Measurements from ENCODE around the gene EXD3. TPM values are rescaled to one million over a fixed set of nuclear protein-coding genes. Genes with fewer than 3 reads are reported as not detected.

Gene EXD3
- total and polyA plus RNA-seq, 2 of the 13 experiments (the other 11 are each of a cell fraction or from before 2014, with no cell fraction given) = 2.7 to 4.8 TPM

- peak; percentile 48 for ATAC-seq
- ChIA-PET CTCF (ENCODE audit: low intra/inter-chr PET ratio, low total read pairs) (no interaction called here), POLR2A (no interaction called here)
- Histone ChIP-seq H3K4me1 (ENCODE audit: insufficient read depth, low read length) (peaks cover 12% of the 10 kb centered on the region), H3K27ac (ENCODE audit: extremely low read length, insufficient read depth, low read length) (no peak overlapping the region), H2AFZ (ENCODE audit: low read length) (no peak overlapping the region), H3K79me2 (ENCODE audit: insufficient read depth, low read length) (no peaks in the 10 kb centered on the region), H3K9ac (ENCODE audit: insufficient read depth, low read depth, low read length) (no peak overlapping the region), H3K4me2 (ENCODE audit: low read depth, low read length) (peak overlapping the region; percentile 33; the same call in 1 of the 2 replicates), H4K20me1 (ENCODE audit: insufficient read depth, low read length) (no peaks in the 10 kb centered on the region), H3K36me3 (replicated peaks in 1 of 2; ENCODE audit: control insufficient read depth in 1 of 2, insufficient read depth in 2 of 2, low read length in 2 of 2) (no peaks in the 10 kb centered on the region), H3K4me3 (replicated peaks in 1 of 3; ENCODE audit: insufficient read depth in 1 of 3, low read depth in 2 of 3, low read length in 3 of 3) (0 out of 6 replicates have a peak overlapping the region, but pooled peaks of 1 of the 3 experiments have one; percentile 6), H3K9me3 (ENCODE audit: low read length) (peaks cover 17% of the 10 kb centered on the region), H3K27me3 (ENCODE audit: control insufficient read depth in 1 of 2, insufficient read depth in 2 of 2, low read length in 2 of 2) (no peaks in the 10 kb centered on the region)
- intact Hi-C loops (cut with micrococcal nuclease; ENCODE audit: unreplicated experiment) (no loop called here), in situ Hi-C loops (cut with HindIII; ENCODE audit: extremely low pct_ligation_motif_present, low pct_unique_long_range_greater_than_20kb) (no loop called here)
- FAIRE-seq = no peak
- DNase-seq (ENCODE audit: low spot score) = no peak
- WGBS (ENCODE audit: low lambda C conversion rate) = 45% methylated on average over 8 of the region's 23 CpGs
- TF ChIP-seq ZNF33B (CRISPR knock-in tag; IDR thresholded peaks at IDR 0.05) (no peak), TOPORS (CRISPR knock-in tag; IDR thresholded peaks at IDR 0.05) (0 out of 2 replicates have a peak, but pooled peaks have one; percentile 13), GABPA (IDR thresholded peaks at IDR 0.05; ENCODE audit: low read depth, low read length) (0 out of 2 replicates have a peak, but pooled peaks have one; percentile 3), GABPA (CRISPR knock-in tag; IDR thresholded peaks at IDR 0.05; ENCODE audit: low read depth) (no peak)
- no TSS peak for BruUV-seq (replicated peaks)
Observed at GRCh38 chr9:137351781-137352501, 71.0 kb downstream of the EXD3 start.

GRCh38 chr9:137350696-137351584, 72.0 kb downstream of the EXD3 start:
- Histone ChIP-seq H3K4me3 (replicated peaks in 1 of 3; ENCODE audit: insufficient read depth in 1 of 3, low read depth in 2 of 3, low read length in 3 of 3) (no peak overlapping the region), H3K4me2 (ENCODE audit: low read depth, low read length) (no peak overlapping the region), H3K4me1 (ENCODE audit: insufficient read depth, low read length) (peaks cover 12% of the 10 kb centered on the region), H3K9ac (ENCODE audit: insufficient read depth, low read depth, low read length) (no peak overlapping the region), H2AFZ (ENCODE audit: low read length) (no peak overlapping the region), H3K27ac (ENCODE audit: extremely low read length, insufficient read depth, low read length) (no peak overlapping the region), H3K27me3 (ENCODE audit: control insufficient read depth in 1 of 2, insufficient read depth in 2 of 2, low read length in 2 of 2) (peaks cover 0 to 3% of the 10 kb centered on the region in 2 experiments; a peak in 1 of 5 replicates), H3K79me2 (ENCODE audit: insufficient read depth, low read length) (no peaks in the 10 kb centered on the region), H3K9me3 (ENCODE audit: low read length) (peaks cover 7% of the 10 kb centered on the region; the same call in 1 of the 2 replicates), H3K36me3 (replicated peaks in 1 of 2; ENCODE audit: control insufficient read depth in 1 of 2, insufficient read depth in 2 of 2, low read length in 2 of 2) (no peaks in the 10 kb centered on the region), H4K20me1 (ENCODE audit: insufficient read depth, low read length) (no peaks in the 10 kb centered on the region)
- POLR2A ChIA-PET = no interaction called here
- in situ Hi-C loops (cut with HindIII; ENCODE audit: extremely low pct_ligation_motif_present, low pct_unique_long_range_greater_than_20kb) (no loop called here), intact Hi-C loops (cut with micrococcal nuclease; ENCODE audit: unreplicated experiment) (no loop called here)
- no peak for DNase-seq (ENCODE audit: low spot score)
- 57% methylated on average over 2 of the region's 30 CpGs for WGBS (ENCODE audit: low lambda C conversion rate)
- no peak for TF ChIP-seq ZNF138 (CRISPR knock-in tag; IDR thresholded peaks at IDR 0.05; ENCODE audit: low read depth)
- TF ChIP-seq SPEN (CRISPR knock-in tag; IDR thresholded peaks at IDR 0.05; ENCODE audit: low read depth) = no peak
- 0 out of 2 replicates have a peak, but pooled peaks have one; percentile 22 for TF ChIP-seq HNRNPL (IDR thresholded peaks at IDR 0.05; ENCODE audit: low read depth, low read length)
- TF ChIP-seq CTCF (CRISPR knock-in tag; IDR thresholded peaks at IDR 0.05) = peak; percentile 23; the same call in 1 of the 2 replicates
- TF ChIP-seq ZNF232 (CRISPR knock-in tag; IDR thresholded peaks at IDR 0.05; ENCODE audit: borderline replicate concordance) = no peak
- TF ChIP-seq ZNF510 (CRISPR knock-in tag; IDR thresholded peaks at IDR 0.05; ENCODE audit: low read depth) = no peak
- no peak for TF ChIP-seq GTF3A (CRISPR knock-in tag; conservative IDR thresholded peaks at IDR 0.05)
- CTCF ChIA-PET (ENCODE audit: low intra/inter-chr PET ratio, low total read pairs) = no interaction called here
- BruUV-seq (replicated peaks) = no TSS peak
- ATAC-seq = no peak; the same call in 2 of the 3 replicates
- no peak for FAIRE-seq
